OCI-LY3 (cell line): ENCODE data around the gene ARMC9.

Experiments
- CTCF ChIP-seq: fragments of 200-600, 300-600 bp; sonication (generic); IDR thresholded peaks from 2 replicates; pipeline ENCODE4 v1.5.1; 2014; ENCODE audit warnings: antibody characterized with exemption, low read length, low read depth
- EZH2phosphoT487 ChIP-seq: fragments of 200-600 bp; shearing (Covaris generic); IDR thresholded peaks from 2 replicates; pipeline ENCODE4 v1.6.1; 2018; ENCODE audit warnings: antibody characterized with exemption, mixed run types, low read depth

- TF ChIP-seq CTCF (no peak), EZH2phosphoT487 (no peak)
These were observed 128.0 kb downstream of the ARMC9 start for GRCh38 chr2:231326404-231326803.
